Bronchial epithelial cell (primary cell): ENCODE measurements around the gene QKI. TPM values are rescaled to one million over a fixed set of nuclear protein-coding genes. Genes with fewer than 3 reads are reported as not detected.

ENCODE experiments used
- DNase-seq: peaks from one replicate; pipeline ENCODE4 v3.0.0-alpha.2; 2010; ENCODE audit warnings: low read depth
- FAIRE-seq: peaks from 2 replicates; lab custom pipeline; 2011; peaks lifted over from hg19 to GRCh38; lab: Jason Lieb, UNC
- H3K27me3 ChIP-seq: 2 replicates; pipeline ENCODE4 v1.5.1; 2011; ENCODE audit warnings: low read length; ENCODE audit not compliant: control insufficient read depth, insufficient read depth
- H3K36me3 ChIP-seq: 2 replicates; pipeline ENCODE4 v1.5.1; 2011; ENCODE audit warnings: low read length; ENCODE audit not compliant: control insufficient read depth, insufficient read depth
- H3K4me3 ChIP-seq: 2 replicates; pipeline ENCODE4 v1.5.1; 2011; ENCODE audit warnings: mild to moderate bottlenecking, low read depth, low read length, control low read depth
- total RNA-seq: library from RNA; depleted of rRNA; stranded (reverse); fragments of >200 nt; gene quantifications from 2 replicates; pipeline ENCODE4 v1.2.1, GENCODE V29; 2014
- TF ChIP-seq, protein P1 (sequence below): IDR thresholded peaks from 2 replicates; pipeline ENCODE4 v1.5.1; 2011; ENCODE audit warnings: mild to moderate bottlenecking, moderate library complexity, low read length, control low read depth, inconsistent platforms; ENCODE audit not compliant: insufficient read depth, severe bottlenecking

QKI gene
- total RNA-seq, 1 donor from 2014 or later = 51.1 TPM

DNA sequence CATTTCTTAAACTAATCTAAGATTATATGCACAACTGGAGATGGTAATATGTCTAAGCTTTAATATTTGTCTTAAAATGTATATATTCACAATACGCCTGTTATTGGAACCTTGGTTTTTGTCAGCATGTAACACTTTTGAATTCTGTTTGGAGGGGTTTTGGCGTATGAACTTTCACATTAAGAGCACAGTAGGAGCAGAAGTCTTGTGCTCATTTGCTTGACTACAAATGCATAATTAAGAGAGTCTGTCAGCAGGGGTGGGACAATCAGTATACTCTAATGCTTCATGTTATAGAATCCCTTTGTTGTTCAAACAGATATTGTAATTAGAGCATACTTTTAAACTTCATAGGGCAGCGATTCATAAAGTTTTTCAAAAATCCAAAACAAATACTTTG lies 112.8 kb downstream of the QKI start:
- Histone ChIP-seq H3K4me3 (no peak overlapping the region), H3K27me3 (no peaks in the 10 kb centered on the region), H3K36me3 (no peaks in the 10 kb centered on the region)
- TF ChIP-seq, protein P1, sequence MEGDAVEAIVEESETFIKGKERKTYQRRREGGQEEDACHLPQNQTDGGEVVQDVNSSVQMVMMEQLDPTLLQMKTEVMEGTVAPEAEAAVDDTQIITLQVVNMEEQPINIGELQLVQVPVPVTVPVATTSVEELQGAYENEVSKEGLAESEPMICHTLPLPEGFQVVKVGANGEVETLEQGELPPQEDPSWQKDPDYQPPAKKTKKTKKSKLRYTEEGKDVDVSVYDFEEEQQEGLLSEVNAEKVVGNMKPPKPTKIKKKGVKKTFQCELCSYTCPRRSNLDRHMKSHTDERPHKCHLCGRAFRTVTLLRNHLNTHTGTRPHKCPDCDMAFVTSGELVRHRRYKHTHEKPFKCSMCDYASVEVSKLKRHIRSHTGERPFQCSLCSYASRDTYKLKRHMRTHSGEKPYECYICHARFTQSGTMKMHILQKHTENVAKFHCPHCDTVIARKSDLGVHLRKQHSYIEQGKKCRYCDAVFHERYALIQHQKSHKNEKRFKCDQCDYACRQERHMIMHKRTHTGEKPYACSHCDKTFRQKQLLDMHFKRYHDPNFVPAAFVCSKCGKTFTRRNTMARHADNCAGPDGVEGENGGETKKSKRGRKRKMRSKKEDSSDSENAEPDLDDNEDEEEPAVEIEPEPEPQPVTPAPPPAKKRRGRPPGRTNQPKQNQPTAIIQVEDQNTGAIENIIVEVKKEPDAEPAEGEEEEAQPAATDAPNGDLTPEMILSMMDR = no peak
- FAIRE-seq = no peak
- no peak for DNase-seq

DNA sequence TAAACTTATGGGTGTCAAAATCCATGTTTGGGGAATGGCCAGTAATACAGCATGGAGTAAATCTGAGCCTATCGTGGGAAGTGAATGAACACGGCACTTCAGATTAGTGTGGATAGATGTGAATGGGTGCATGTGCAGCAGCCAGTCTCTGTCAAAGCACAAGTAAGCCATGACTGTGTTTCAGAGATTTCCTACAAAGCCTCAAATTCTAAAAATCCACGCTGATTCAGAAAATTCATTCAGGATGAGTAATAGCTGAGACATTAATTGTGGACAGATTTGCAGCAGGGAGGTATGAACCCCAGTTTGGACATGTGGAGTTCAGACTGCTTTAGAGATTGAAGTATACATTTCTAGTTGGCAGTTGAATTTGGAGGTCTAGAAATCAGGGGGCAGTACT lies 115.1 kb downstream of the QKI start:
- Histone ChIP-seq H3K36me3 (no peaks in the 10 kb centered on the region), H3K27me3 (no peaks in the 10 kb centered on the region), H3K4me3 (no peak overlapping the region)
- TF ChIP-seq, protein P1 = no peak
- FAIRE-seq = no peak
- peak; percentile 91 for DNase-seq

DNA sequence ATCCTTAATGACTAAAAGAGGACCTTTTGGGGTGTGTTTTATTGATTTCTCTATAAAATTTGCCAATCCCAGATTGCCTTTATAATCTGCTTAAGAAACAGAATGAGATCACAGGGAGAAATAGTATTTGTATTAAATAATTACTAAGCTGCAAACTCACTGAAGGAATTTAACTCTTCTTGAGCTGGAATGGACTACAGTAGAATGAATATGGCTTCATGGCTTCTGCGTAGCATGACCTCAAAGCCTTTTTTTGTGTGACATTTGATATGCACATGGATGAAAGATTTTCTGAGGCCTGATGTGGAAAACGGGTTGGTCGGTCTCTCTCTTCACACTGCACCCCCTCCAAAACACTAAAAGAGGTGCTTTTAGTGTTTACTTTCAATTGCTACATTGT lies 115.9 kb downstream of the QKI start:
- TF ChIP-seq, protein P1 = no peak
- peaks cover 1% of the 10 kb centered on the region for H3K36me3 ChIP-seq
- no peak overlapping the region for H3K4me3 ChIP-seq
- DNase-seq = no peak
- H3K27me3 ChIP-seq = no peaks in the 10 kb centered on the region
- FAIRE-seq = no peak

DNA sequence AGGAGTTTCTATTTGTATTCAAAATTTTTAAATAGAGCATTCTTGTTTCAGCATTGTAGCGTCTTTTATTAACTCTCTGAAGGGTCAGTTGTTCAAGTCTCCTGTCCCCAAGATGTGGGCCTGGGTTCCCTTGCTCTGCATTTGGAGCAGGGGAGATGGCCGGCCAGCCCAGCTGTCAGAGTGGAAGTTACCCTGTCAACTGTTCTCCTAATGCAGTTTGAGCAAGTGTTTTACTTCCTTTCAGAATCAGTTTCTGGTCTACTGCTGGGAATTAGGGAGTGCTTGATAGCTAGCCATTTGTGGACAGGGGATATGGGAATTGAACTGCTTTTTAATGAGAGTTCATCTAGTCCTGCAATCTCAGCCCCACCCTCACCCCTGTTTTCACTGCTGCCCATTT lies 116.6 kb downstream of the QKI start:
- TF ChIP-seq, protein P1 = no peak
- FAIRE-seq (no peak), DNase-seq (no peak)
- H3K36me3 ChIP-seq = peaks cover 1% of the 10 kb centered on the region
- no peaks in the 10 kb centered on the region for H3K27me3 ChIP-seq
- H3K4me3 ChIP-seq = no peak overlapping the region

DNA sequence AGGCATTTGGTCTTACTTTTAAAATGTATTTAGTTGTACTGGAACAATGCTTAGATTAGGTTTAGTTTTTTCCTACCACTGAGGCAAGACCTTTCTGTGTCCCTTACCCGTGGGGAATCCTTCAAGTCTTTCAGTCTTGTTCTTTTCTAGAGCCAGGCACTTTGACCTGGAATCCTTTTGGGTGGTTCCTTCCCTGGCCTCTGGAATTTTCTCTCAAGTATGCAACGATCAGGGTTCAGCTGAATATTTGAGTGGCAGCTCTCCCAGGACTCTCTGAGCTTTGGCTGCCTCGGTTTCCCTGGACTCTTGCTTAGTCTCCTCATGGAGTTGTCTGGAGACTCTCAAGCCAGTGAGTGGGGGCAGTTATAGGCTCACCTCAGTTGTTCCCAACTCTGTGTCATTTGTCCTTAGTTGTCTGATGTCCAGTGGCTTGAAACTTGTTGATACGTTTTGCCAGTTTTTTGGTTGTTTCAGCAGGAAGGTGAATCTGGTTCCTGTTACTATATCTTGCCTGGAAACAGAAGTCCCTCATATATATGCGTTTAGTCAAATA lies 118.1 kb downstream of the QKI start:
- Histone ChIP-seq H3K27me3 (no peaks in the 10 kb centered on the region), H3K36me3 (peaks cover 1% of the 10 kb centered on the region), H3K4me3 (no peak overlapping the region)
- TF ChIP-seq, protein P1 = no peak
- FAIRE-seq (no peak), DNase-seq (no peak)

DNA sequence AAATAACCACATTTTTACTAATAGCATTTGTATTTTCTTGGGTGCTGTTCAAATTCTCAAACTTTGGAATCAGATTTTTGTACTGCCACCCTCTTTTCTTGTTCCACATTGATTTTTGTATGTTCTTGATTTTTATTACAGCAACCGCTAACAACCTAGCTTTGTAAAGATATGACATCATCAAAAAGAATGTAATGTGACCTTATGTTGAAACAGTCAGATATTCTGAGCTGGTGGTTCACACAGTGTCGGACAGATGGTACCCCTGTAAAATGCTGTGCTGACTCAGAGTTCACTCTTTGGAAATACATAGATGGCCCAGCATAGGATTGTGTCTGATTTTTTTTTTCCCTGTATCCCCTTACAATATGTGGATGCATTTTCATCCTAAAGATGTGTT lies 118.9 kb downstream of the QKI start:
- FAIRE-seq = no peak
- TF ChIP-seq, protein P1 = no peak
- H3K36me3 ChIP-seq = peaks cover 1% of the 10 kb centered on the region
- H3K27me3 ChIP-seq = no peaks in the 10 kb centered on the region
- H3K4me3 ChIP-seq = no peak overlapping the region
- peak; percentile 87 for DNase-seq
